ENCODE results near the gene NCAM1. TPM values are rescaled to one million over a fixed set of nuclear protein-coding genes. Genes with fewer than 3 reads are reported as not detected.

NCAM1 gene
- polyA plus RNA-seq, 1 donor (not counting 4 experiments of a cell fraction or from before 2014, with no cell fraction given), result 0.04 TPM

- no peak for DNase-seq (ENCODE audit: low read depth, low spot score)
- H3K9me1 ChIP-seq (ENCODE audit: control insufficient read depth, extremely low read depth, insufficient read depth, low read length), result no peaks in the 10 kb centered on the region
- no peak overlapping the region for H2AFZ ChIP-seq (ENCODE audit: control insufficient read depth, low read length)
- FAIRE-seq, result no peak
- peaks cover 23% of the 10 kb centered on the region for H3K4me1 ChIP-seq (ENCODE audit: control insufficient read depth, extremely low read depth, insufficient read depth, low read length)
- no peaks in the 10 kb centered on the region for H3K79me2 ChIP-seq (ENCODE audit: control insufficient read depth, insufficient read depth, low read length)
- no peak for TF ChIP-seq EZH2 (IDR thresholded peaks at IDR 0.05; ENCODE audit: low read length)
- TF ChIP-seq CTCF (optimal IDR thresholded peaks at IDR 0.05 in 1 of 3, IDR thresholded peaks at IDR 0.05 in 1 of 3, conservative IDR thresholded peaks at IDR 0.05 in 1 of 3; ENCODE audit: extremely low read depth in 1 of 3, insufficient read depth in 2 of 3, low read length in 3 of 3), result no peak
- H4K20me1 ChIP-seq (ENCODE audit: control insufficient read depth, extremely low read depth, insufficient read depth, low read length), result no peaks in the 10 kb centered on the region
- no peaks in the 10 kb centered on the region for H3K36me3 ChIP-seq (ENCODE audit: control insufficient read depth in 2 of 2, extremely low read depth in 1 of 2, insufficient read depth in 2 of 2, low read length in 2 of 2)
- H3K9ac ChIP-seq (ENCODE audit: control insufficient read depth, extremely low read depth, insufficient read depth, low read length), result no peak overlapping the region
- no peak overlapping the region for H3K27ac ChIP-seq (ENCODE audit: control insufficient read depth, insufficient read depth, low read length)
- no peak overlapping the region for H3K4me3 ChIP-seq (ENCODE audit: control insufficient read depth in 2 of 3, extremely low read depth in 1 of 3, insufficient read depth in 2 of 3, low read depth in 1 of 3, low read length in 3 of 3)
- H3K9me3 ChIP-seq (ENCODE audit: control insufficient read depth, low read depth, low read length), result no peaks in the 10 kb centered on the region
- no peak overlapping the region for H3K4me2 ChIP-seq (ENCODE audit: control insufficient read depth, extremely low read depth, insufficient read depth, low read depth, low read length)
- dilution Hi-C loops (cut with MboI; ENCODE audit: extremely low pct_ligation_motif_present, low sequenced_read_pairs), result no loop called here
- no peaks in the 10 kb centered on the region for H3K27me3 ChIP-seq (ENCODE audit: control insufficient read depth, extremely low read depth, insufficient read depth, low read length)
Observed at GRCh38 chr11:113192121-113192925, 231.1 kb downstream of the NCAM1 start.

- DNase-seq (ENCODE audit: low read depth, low spot score), result no peak
- no peaks in the 10 kb centered on the region for H3K9me3 ChIP-seq (ENCODE audit: control insufficient read depth, low read depth, low read length)
- H3K9me1 ChIP-seq (ENCODE audit: control insufficient read depth, extremely low read depth, insufficient read depth, low read length), result no peaks in the 10 kb centered on the region
- no peak for TF ChIP-seq EZH2 (IDR thresholded peaks at IDR 0.05; ENCODE audit: low read length)
- no peak for TF ChIP-seq CTCF (optimal IDR thresholded peaks at IDR 0.05 in 1 of 3, IDR thresholded peaks at IDR 0.05 in 1 of 3, conservative IDR thresholded peaks at IDR 0.05 in 1 of 3; ENCODE audit: extremely low read depth in 1 of 3, insufficient read depth in 2 of 3, low read length in 3 of 3)
- peaks cover 23% of the 10 kb centered on the region for H3K4me1 ChIP-seq (ENCODE audit: control insufficient read depth, extremely low read depth, insufficient read depth, low read length)
- no peaks in the 10 kb centered on the region for H4K20me1 ChIP-seq (ENCODE audit: control insufficient read depth, extremely low read depth, insufficient read depth, low read length)
- dilution Hi-C loops (cut with MboI; ENCODE audit: extremely low pct_ligation_motif_present, low sequenced_read_pairs), result no loop called here
- no peak overlapping the region for H2AFZ ChIP-seq (ENCODE audit: control insufficient read depth, low read length)
- H3K79me2 ChIP-seq (ENCODE audit: control insufficient read depth, insufficient read depth, low read length), result no peaks in the 10 kb centered on the region
- H3K9ac ChIP-seq (ENCODE audit: control insufficient read depth, extremely low read depth, insufficient read depth, low read length), result no peak overlapping the region
- H3K4me3 ChIP-seq (ENCODE audit: control insufficient read depth in 2 of 3, extremely low read depth in 1 of 3, insufficient read depth in 2 of 3, low read depth in 1 of 3, low read length in 3 of 3), result no peak overlapping the region
- H3K4me2 ChIP-seq (ENCODE audit: control insufficient read depth, extremely low read depth, insufficient read depth, low read depth, low read length), result no peak overlapping the region
- H3K27ac ChIP-seq (ENCODE audit: control insufficient read depth, insufficient read depth, low read length), result no peak overlapping the region
- H3K27me3 ChIP-seq (ENCODE audit: control insufficient read depth, extremely low read depth, insufficient read depth, low read length), result no peaks in the 10 kb centered on the region
- peak; percentile 69 for FAIRE-seq
- no peaks in the 10 kb centered on the region for H3K36me3 ChIP-seq (ENCODE audit: control insufficient read depth in 2 of 2, extremely low read depth in 1 of 2, insufficient read depth in 2 of 2, low read length in 2 of 2)
Observed at GRCh38 chr11:113193016-113193415, 231.8 kb downstream of the NCAM1 start.
